ENCODE measurements around the gene JPT1. TPM values are rescaled to one million over a fixed set of nuclear protein-coding genes. Genes with fewer than 3 reads are reported as not detected.
A peak's percentile ranks its signal among the peaks of the same experiment; 100 is the strongest.
"Not testable (repeated sequence)": the region's sequence is repeated elsewhere in the genome, so short reads cannot be mapped to it uniquely, and the experiment has no call there.

Gene JPT1
- total and polyA plus RNA-seq, 8 donors = 8.0 to 405 (median 115) TPM

GRCh38 chr17:75130059-75130631 is 24.2 kb downstream of the JPT1 start:
- peak overlapping the region in 4 of 5 donors; percentile 90 to 94 (median 90) for H3K27ac ChIP-seq
- peaks cover 11 to 27% (median 20%) of the 10 kb centered on the region in 4 donors for H3K36me3 ChIP-seq
- no peaks in the 10 kb centered on the region for H3K27me3 ChIP-seq
- intact Hi-C loops (cut with DNase I; ENCODE audit: low total_unique reads) = no loop called here
- no peaks in the 10 kb centered on the region for H3K9me3 ChIP-seq
- DNase-seq = no peak
- H3K4me3 ChIP-seq = peak overlapping the region in 3 of 4 donors; percentile 70 to 78 (median 73)
- peaks cover 9 to 39% (median 38%) of the 10 kb centered on the region in 4 donors for H3K4me1 ChIP-seq
- TF ChIP-seq POLR2AphosphoS5 (IDR thresholded peaks at IDR 0.05) (no peak), POLR2A (IDR thresholded peaks at IDR 0.05) (no peak)
- TF ChIP-seq, protein P1, sequence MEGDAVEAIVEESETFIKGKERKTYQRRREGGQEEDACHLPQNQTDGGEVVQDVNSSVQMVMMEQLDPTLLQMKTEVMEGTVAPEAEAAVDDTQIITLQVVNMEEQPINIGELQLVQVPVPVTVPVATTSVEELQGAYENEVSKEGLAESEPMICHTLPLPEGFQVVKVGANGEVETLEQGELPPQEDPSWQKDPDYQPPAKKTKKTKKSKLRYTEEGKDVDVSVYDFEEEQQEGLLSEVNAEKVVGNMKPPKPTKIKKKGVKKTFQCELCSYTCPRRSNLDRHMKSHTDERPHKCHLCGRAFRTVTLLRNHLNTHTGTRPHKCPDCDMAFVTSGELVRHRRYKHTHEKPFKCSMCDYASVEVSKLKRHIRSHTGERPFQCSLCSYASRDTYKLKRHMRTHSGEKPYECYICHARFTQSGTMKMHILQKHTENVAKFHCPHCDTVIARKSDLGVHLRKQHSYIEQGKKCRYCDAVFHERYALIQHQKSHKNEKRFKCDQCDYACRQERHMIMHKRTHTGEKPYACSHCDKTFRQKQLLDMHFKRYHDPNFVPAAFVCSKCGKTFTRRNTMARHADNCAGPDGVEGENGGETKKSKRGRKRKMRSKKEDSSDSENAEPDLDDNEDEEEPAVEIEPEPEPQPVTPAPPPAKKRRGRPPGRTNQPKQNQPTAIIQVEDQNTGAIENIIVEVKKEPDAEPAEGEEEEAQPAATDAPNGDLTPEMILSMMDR (IDR thresholded peaks at IDR 0.05) = no peak
- WGBS, 5 donors = 71 to 80% (median 75%) methylated on average over 19 to 24 of the region's 24 CpGs

GRCh38 chr17:75129576-75129975 is 24.7 kb downstream of the JPT1 start:
- H3K36me3 ChIP-seq = peaks cover 10 to 23% (median 20%) of the 10 kb centered on the region in 4 donors
- no peak overlapping the region for H3K4me3 ChIP-seq
- intact Hi-C loops (cut with DNase I; ENCODE audit: low total_unique reads) = no loop called here
- peaks cover 12 to 45% (median 43%) of the 10 kb centered on the region in 4 donors for H3K4me1 ChIP-seq
- TF ChIP-seq POLR2A (IDR thresholded peaks at IDR 0.05) (no peak), EP300 (IDR thresholded peaks at IDR 0.05) (no peak), POLR2AphosphoS5 (IDR thresholded peaks at IDR 0.05) (no peak)
- TF ChIP-seq, protein P1 (IDR thresholded peaks at IDR 0.05) = no peak
- no peaks in the 10 kb centered on the region for H3K27me3 ChIP-seq
- peak overlapping the region in 3 of 5 donors; percentile 5 to 91 (median 90) for H3K27ac ChIP-seq
- no peaks in the 10 kb centered on the region for H3K9me3 ChIP-seq
- 83 to 91% (median 88%) methylated on average over 6 to 9 of the region's 9 CpGs for WGBS, 5 donors
- no peak for DNase-seq

GRCh38 chr17:75128694-75129505 is 25.4 kb downstream of the JPT1 start:
- DNase-seq = no peak
- 82 to 90% (median 85%) methylated on average over 27 to 33 of the region's 33 CpGs for WGBS, 5 donors
- Histone ChIP-seq H3K9me3 (no peaks in the 10 kb centered on the region), H3K4me1 (peaks cover 19 to 51% (median 50%) of the 10 kb centered on the region in 4 donors), H3K36me3 (peaks cover 10 to 23% (median 20%) of the 10 kb centered on the region in 4 donors), H3K27me3 (no peaks in the 10 kb centered on the region), H3K4me3 (no peak overlapping the region), H3K27ac (peak overlapping the region in 1 of 5 donors; percentile 90)
- TF ChIP-seq POLR2A (IDR thresholded peaks at IDR 0.05) = no peak
- TF ChIP-seq, protein P1 (IDR thresholded peaks at IDR 0.05) = no peak
- no peak for TF ChIP-seq POLR2AphosphoS5 (IDR thresholded peaks at IDR 0.05)
- TF ChIP-seq EP300 (IDR thresholded peaks at IDR 0.05) = no peak
- intact Hi-C loops (cut with DNase I; ENCODE audit: low total_unique reads) = no loop called here

GRCh38 chr17:75127936-75128335 is 26.4 kb downstream of the JPT1 start:
- H3K36me3 ChIP-seq = peaks cover 10 to 23% (median 20%) of the 10 kb centered on the region in 4 donors
- DNase-seq; H3K27me3 ChIP-seq; intact Hi-C loops (cut with DNase I; ENCODE audit: low total_unique reads); H3K9me3 ChIP-seq; H3K4me3 ChIP-seq: not testable (repeated sequence)
- WGBS, 5 donors = 85 to 90% (median 87%) methylated on average over 5 of the region's 5 CpGs
- peaks cover 21 to 59% (median 55%) of the 10 kb centered on the region in 4 donors for H3K4me1 ChIP-seq
- peak overlapping the region in 1 of 5 donors; percentile 8 for H3K27ac ChIP-seq

Measured in stomach (tissue), 9 donors.